Osteocyte (in vitro differentiated cells): Measurements from ENCODE around the gene FRMD8. TPM values are rescaled to one million over a fixed set of nuclear protein-coding genes. Genes with fewer than 3 reads are reported as not detected.

Source experiments
- DNase-seq: peaks from one replicate; pipeline ENCODE4 v3.0.0; 2021; ENCODE audit warnings: mixed read lengths; ENCODE audit not compliant: unreplicated experiment; ENCODE audit errors: extremely low spot score
- H3K27ac Mint-ChIP-seq: one replicate; pipeline ENCODE4 v1.8.0; 2021; ENCODE audit warnings: mild to moderate bottlenecking, mixed read lengths; ENCODE audit not compliant: unreplicated experiment
- H3K27me3 Mint-ChIP-seq: one replicate; pipeline ENCODE4 v1.8.0; 2021; ENCODE audit warnings: mixed read lengths; ENCODE audit not compliant: unreplicated experiment
- H3K36me3 Mint-ChIP-seq: one replicate; pipeline ENCODE4 v1.8.0; 2021; ENCODE audit warnings: mixed read lengths; ENCODE audit not compliant: unreplicated experiment
- H3K4me1 Mint-ChIP-seq: one replicate; pipeline ENCODE4 v1.8.0; 2021; ENCODE audit warnings: mixed read lengths; ENCODE audit not compliant: unreplicated experiment
- H3K4me3 Mint-ChIP-seq: one replicate; pipeline ENCODE4 v1.8.0; 2021; ENCODE audit warnings: mild to moderate bottlenecking, moderate library complexity, mixed read lengths; ENCODE audit not compliant: unreplicated experiment
- H3K9me3 Mint-ChIP-seq: one replicate; pipeline ENCODE4 v1.8.0; 2021; ENCODE audit warnings: mixed read lengths; ENCODE audit not compliant: unreplicated experiment
- total RNA-seq: library from RNA; stranded (reverse); gene quantifications from 2 replicates; pipeline ENCODE4 v1.2.1, GENCODE V29; 2021
- TF ChIP-seq, protein P1 (sequence below): fragments of 200-600 bp; sonication (generic); IDR thresholded peaks from 2 replicates; pipeline ENCODE4 v1.5.0; 2021; ENCODE audit warnings: antibody characterized with exemption, mild to moderate bottlenecking, moderate library complexity

Gene FRMD8
- total RNA-seq, 1 donor from 2014 or later, result 62.8 TPM

GRCh38 chr11:65394125-65394536 is 7.7 kb downstream of the FRMD8 start:
- no peak for DNase-seq
- no peak overlapping the region for H3K4me3 Mint-ChIP-seq
- H3K4me1 Mint-ChIP-seq, result peaks cover 26% of the 10 kb centered on the region
- no peaks in the 10 kb centered on the region for H3K9me3 Mint-ChIP-seq
- H3K27me3 Mint-ChIP-seq, result no peaks in the 10 kb centered on the region
- no peak overlapping the region for H3K27ac Mint-ChIP-seq
- TF ChIP-seq, protein P1, sequence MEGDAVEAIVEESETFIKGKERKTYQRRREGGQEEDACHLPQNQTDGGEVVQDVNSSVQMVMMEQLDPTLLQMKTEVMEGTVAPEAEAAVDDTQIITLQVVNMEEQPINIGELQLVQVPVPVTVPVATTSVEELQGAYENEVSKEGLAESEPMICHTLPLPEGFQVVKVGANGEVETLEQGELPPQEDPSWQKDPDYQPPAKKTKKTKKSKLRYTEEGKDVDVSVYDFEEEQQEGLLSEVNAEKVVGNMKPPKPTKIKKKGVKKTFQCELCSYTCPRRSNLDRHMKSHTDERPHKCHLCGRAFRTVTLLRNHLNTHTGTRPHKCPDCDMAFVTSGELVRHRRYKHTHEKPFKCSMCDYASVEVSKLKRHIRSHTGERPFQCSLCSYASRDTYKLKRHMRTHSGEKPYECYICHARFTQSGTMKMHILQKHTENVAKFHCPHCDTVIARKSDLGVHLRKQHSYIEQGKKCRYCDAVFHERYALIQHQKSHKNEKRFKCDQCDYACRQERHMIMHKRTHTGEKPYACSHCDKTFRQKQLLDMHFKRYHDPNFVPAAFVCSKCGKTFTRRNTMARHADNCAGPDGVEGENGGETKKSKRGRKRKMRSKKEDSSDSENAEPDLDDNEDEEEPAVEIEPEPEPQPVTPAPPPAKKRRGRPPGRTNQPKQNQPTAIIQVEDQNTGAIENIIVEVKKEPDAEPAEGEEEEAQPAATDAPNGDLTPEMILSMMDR, result no peak
- H3K36me3 Mint-ChIP-seq, result peaks cover 20% of the 10 kb centered on the region

DNA sequence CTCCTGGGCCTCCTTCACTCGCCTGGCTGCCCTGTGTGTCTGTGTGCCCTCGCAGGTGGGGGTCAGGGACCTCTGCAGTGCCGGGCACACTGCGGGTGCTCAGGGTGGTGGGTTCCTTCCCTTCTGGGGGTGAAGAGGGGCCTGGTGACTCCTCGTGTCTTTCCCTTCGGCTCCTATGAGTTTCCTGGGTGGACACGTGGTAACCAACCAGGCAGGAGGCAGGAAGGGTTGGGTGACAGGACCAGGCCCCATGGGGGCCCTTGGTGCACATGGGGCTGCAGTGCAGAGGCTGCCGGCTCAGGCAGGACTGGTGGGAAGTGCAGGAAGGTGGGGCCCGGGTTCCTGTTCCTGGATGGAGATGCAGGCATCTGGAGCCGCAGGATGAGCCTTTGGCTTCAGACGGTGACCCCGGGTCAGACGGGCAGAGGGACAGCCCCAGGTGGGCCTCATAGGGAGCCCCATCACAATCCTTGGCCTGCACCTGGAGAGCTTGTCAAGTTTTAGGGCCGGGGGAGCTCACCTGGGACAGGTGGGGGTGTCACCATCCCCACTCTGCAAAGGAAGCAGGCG is 9.6 kb downstream of the FRMD8 start:
- H3K4me1 Mint-ChIP-seq, result peaks cover 7% of the 10 kb centered on the region
- H3K27ac Mint-ChIP-seq, result no peak overlapping the region
- TF ChIP-seq, protein P1, result no peak
- DNase-seq, result no peak
- no peak overlapping the region for H3K4me3 Mint-ChIP-seq
- H3K27me3 Mint-ChIP-seq, result no peaks in the 10 kb centered on the region
- H3K9me3 Mint-ChIP-seq, result no peaks in the 10 kb centered on the region
- peaks cover 25% of the 10 kb centered on the region for H3K36me3 Mint-ChIP-seq

DNA sequence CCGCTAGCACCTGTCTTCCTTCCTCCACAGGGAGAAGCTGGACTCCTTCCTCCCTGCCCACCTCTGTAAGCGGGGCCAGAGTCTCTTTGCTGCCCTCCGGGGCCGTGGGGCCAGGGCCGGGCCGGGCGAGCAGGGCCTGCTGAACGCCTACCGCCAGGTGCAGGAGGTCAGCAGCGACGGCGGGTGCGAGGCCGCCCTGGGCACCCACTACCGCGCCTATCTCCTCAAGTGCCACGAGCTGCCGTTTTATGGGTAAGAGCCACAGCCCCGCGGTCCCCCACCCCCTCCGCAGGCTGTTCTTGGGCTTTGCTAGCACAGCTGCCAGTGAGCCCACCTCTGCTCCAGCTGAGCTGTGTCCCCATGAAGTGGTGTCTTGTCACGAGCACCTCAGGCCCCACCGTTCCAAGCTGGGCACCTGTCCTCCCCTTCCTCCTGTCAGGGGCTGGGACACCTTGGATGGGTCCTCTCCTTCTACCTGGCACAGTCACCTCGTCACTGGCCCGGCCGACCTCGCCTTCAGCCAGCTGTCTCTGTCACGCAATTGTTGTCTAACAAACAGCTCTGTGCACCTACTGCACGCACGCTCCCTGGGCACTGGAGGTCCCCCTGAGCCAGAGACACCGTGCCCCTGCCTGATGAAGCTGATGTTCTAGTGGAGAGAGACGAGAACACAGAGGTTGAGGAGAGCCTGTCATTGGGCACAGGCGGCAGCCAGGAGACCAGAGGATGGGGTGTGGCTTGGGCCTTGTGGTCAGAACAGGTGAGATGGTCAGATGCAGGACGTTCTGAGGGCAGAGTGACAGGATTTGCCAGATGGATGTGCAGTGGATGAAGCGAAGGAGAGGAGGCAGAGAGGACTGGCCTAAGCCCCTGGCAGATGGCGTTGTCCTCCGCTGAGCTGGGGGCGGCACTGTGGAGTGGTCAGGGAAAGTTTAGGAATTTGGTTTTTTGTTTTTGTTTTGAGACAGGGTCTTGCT is 10.6 kb downstream of the FRMD8 start:
- peaks cover 1% of the 10 kb centered on the region for H3K4me1 Mint-ChIP-seq
- H3K27me3 Mint-ChIP-seq, result no peaks in the 10 kb centered on the region
- H3K4me3 Mint-ChIP-seq, result no peak overlapping the region
- H3K27ac Mint-ChIP-seq, result no peak overlapping the region
- H3K9me3 Mint-ChIP-seq, result no peaks in the 10 kb centered on the region
- TF ChIP-seq, protein P1, result no peak
- peaks cover 29% of the 10 kb centered on the region for H3K36me3 Mint-ChIP-seq
- no peak for DNase-seq

GRCh38 chr11:65398362-65398910 is 12.0 kb downstream of the FRMD8 start:
- DNase-seq, result no peak
- peaks cover 32% of the 10 kb centered on the region for H3K36me3 Mint-ChIP-seq
- no peaks in the 10 kb centered on the region for H3K9me3 Mint-ChIP-seq
- no peaks in the 10 kb centered on the region for H3K27me3 Mint-ChIP-seq
- peaks cover 1% of the 10 kb centered on the region for H3K4me1 Mint-ChIP-seq
- H3K27ac Mint-ChIP-seq, result peak overlapping the region; percentile 27
- H3K4me3 Mint-ChIP-seq, result no peak overlapping the region
- TF ChIP-seq, protein P1, result no peak

GRCh38 chr11:65399249-65399648 is 12.8 kb downstream of the FRMD8 start:
- DNase-seq, result no peak
- Mint-ChIP-seq H3K27ac (no peak overlapping the region), H3K27me3 (no peaks in the 10 kb centered on the region), H3K9me3 (no peaks in the 10 kb centered on the region), H3K4me3 (no peak overlapping the region), H3K36me3 (peaks cover 34% of the 10 kb centered on the region), H3K4me1 (peaks cover 1% of the 10 kb centered on the region)
- TF ChIP-seq, protein P1, result no peak
